Measurements from ENCODE around the gene CACNA1I. TPM values are rescaled to one million over a fixed set of nuclear protein-coding genes. Genes with fewer than 3 reads are reported as not detected.

Gene CACNA1I
- total RNA-seq, 1 donor from 2014 or later = 0.40 TPM

DNA sequence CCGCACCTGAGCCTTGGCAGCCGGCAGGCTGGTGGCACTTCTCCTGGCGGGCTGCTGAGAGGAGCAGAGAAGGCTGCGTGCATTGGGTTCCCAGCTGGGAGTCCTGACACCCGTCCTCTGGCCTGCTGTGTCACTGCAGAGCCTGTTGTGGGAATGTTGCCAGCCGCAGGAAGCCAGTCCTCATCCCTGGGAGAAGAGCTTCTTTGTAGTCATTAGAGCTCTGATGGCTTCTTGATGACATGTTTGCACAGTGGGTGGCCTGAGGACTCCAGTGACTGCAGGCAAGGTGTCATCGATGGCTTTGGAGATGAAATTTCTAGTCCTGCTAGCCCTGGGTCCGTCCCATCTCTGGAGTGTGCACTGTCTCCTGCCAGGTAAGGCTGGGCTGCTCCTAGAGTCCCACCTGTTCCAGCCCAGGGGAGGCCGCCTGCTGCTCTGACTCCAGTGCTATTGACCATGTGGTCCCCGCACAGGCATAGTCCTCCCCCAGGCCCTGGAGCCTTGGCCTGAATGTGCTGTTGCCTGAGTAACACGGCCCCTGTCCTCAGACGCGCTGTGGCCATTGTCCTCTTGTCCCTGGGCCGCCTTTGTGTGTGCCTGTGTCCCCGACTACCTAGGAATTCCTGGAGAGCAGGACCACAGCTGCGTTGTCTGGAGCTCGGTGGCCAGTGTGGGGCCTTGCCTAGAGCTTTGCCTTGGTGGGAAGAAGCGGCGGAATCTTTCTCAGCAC is 129.2 kb downstream of the CACNA1I start:
- no peak for DNase-seq (ENCODE audit: low spot score)
- ATAC-seq = peak; percentile 11
- intact Hi-C loops (cut with DNase I) = no loop called here

GRCh38 chr22:39700565-39700964 is 130.0 kb downstream of the CACNA1I start:
- DNase-seq (ENCODE audit: low spot score) (no peak), ATAC-seq (no peak)
- intact Hi-C loops (cut with DNase I) = no loop called here

GRCh38 chr22:39703091-39703490 is 132.5 kb downstream of the CACNA1I start:
- DNase-seq (ENCODE audit: low spot score) = no peak
- no peak for ATAC-seq
- intact Hi-C loops (cut with DNase I) = no loop called here

GRCh38 chr22:39703928-39704639 is 133.5 kb downstream of the CACNA1I start:
- no peak for DNase-seq (ENCODE audit: low spot score)
- intact Hi-C loops (cut with DNase I) = no loop called here
- peak; percentile 64 for ATAC-seq

- ATAC-seq (no peak), DNase-seq (ENCODE audit: low spot score) (no peak)
- intact Hi-C loops (cut with DNase I) = no loop called here
Observed at GRCh38 chr22:39705386-39705785, 134.8 kb downstream of the CACNA1I start.

DNA sequence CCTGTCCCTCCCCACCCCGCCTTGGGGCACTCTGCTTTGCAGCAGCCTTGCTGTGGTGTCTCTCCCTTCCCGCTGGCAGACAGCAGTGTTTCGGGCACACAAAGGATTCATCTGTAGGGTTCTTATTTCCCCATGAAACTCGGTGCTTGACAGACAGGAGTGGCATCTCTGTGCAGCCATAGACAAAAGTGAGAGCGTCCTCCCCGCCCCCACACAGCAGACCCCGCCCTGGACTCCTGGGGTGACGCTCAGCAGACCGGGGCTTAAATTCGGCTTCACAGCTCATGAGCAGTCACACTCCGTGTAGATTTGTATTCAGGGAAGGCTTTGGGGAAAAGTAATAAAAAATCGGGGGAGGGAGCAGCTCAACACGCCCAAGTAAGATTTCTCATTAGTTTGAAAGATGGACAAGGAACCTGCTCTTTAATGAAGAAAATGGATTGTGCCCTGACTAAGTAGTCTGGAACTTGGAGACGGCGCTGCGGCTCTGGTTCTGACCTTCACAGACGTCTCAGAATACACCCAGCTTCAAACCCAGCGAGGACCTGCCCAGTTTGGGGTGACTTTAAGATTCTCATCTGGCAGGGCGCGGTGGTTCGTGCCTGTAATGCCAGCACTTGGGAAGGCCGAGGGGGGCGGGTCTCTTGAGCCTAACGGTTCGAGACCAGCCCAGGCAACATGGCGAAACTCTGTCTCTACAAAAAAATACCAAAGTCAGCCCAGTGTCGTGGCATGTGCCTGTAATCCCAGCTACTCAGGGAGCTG is 136.0 kb downstream of the CACNA1I start:
- intact Hi-C loops (cut with DNase I) = no loop called here
- ATAC-seq (no peak), DNase-seq (ENCODE audit: low spot score) (no peak)

GRCh38 chr22:39707351-39707750 is 136.8 kb downstream of the CACNA1I start:
- DNase-seq (ENCODE audit: low spot score) (no peak), ATAC-seq (no peak)
- intact Hi-C loops (cut with DNase I) = no loop called here

DNA sequence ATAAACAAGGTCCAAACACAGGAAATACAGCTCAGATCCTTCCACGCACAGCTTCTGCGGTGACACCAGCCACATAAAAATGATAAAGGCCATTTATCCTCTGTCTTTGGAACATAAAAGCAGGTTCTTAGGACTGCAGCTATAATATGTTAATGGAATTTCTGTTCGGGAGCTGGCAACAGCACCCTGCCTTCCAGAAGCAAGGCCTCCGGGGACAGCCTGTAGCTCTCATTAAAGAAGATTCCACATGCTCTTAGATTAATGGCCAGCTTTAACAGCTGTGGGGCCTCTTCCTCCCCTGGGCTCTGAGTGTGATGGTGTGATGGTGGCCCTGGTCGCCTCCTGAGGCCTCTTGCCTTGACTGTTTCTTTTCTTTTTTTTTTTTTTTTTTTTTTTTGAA is 137.3 kb downstream of the CACNA1I start:
- no peak for ATAC-seq
- intact Hi-C loops (cut with DNase I) = no loop called here
- no peak for DNase-seq (ENCODE audit: low spot score)

DNA sequence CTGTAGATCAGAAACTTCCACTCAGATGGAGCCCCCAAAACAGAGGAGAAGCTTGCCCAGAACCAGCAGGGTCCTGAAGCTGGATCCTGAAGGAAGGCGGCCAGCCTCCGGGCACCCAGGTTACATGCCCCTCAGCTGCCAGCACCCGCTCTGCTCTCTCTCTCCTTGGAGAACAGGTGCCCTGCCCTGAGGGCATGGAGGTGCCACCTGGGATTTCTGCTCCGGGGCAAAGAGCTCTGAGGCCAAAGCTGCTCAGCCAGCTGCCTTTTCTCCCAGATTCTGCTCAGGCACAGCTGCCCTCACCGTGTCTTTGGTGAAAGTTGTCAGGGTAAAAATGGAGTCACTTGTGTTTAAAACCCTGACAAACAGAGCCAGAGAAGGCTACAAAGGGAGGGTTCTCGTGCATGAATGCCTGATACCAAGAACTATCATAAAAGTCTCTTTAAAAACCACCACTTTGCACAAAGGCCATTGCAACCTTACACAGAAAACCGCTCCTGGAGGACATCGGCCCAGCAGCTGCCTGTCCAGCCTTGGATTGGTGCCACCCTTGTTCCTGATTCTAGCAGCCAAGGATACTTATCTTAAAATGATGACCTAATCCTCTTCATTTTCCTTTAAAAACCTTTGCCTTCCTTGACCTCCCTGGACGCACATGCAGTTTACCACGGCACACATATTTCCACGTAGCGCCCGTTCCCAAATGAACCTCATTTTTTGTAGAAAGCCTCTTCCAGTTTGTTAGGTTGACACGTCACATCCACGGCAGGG is 140.0 kb downstream of the CACNA1I start:
- intact Hi-C loops (cut with DNase I) = no loop called here
- DNase-seq (ENCODE audit: low spot score) = no peak
- ATAC-seq = peak; percentile 51

GRCh38 chr22:39712081-39712480 is 141.5 kb downstream of the CACNA1I start:
- DNase-seq (ENCODE audit: low spot score) (no peak), ATAC-seq (no peak)
- intact Hi-C loops (cut with DNase I) = no loop called here

GRCh38 chr22:39712751-39713525 is 142.4 kb downstream of the CACNA1I start:
- DNase-seq (ENCODE audit: low spot score) = no peak
- intact Hi-C loops (cut with DNase I) = no loop called here
- no peak for ATAC-seq

DNA sequence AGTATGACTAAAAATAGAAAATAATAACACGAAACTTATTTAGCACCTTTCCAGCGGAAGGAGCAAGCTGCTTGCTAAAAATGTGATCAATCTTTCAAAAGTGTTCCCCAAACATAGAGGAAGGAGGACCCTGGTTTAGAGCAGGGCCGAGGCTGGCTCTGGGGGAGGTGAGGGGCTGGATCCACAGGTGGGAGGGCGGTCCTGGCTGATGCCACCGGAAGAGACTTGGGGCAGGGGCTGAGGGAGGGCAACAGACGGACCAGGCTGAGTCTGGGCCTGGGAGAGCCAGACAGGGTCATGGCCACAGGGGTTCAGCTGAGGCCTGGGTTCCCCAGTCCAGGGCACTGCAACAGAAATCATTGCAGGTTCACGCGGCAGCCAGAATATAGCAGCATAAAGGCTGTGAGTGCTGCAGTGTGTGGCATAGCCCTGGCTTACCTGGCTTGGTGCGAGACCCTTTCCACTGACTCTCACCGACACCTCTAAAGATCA is 143.3 kb downstream of the CACNA1I start:
- ATAC-seq = peak; percentile 21
- DNase-seq (ENCODE audit: low spot score) = no peak
- intact Hi-C loops (cut with DNase I) = no loop called here

DNA sequence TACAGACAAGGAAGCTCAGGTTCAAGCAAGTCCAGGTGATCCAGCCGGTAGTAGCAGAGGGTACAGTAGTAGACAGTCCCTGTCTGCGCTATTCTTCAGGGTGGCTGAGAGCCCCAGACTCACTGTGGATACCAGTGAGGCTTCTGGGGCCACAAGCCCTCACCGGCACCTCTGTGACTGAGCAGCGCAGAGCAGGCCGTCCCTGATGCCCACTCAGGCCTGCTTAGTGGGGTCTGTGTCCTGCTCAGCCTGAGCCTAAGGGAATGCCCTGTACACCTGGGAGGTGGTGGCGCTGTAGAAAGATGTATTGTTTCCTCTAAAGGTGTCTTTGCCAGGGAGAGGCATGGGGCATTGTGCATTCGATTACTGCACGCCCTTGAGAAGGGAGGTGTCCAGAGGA is 143.8 kb downstream of the CACNA1I start:
- intact Hi-C loops (cut with DNase I) = no loop called here
- ATAC-seq (no peak), DNase-seq (ENCODE audit: low spot score) (no peak)

GRCh38 chr22:39715778-39716495 is 145.4 kb downstream of the CACNA1I start:
- no peak for ATAC-seq
- intact Hi-C loops (cut with DNase I) = no loop called here

DNA sequence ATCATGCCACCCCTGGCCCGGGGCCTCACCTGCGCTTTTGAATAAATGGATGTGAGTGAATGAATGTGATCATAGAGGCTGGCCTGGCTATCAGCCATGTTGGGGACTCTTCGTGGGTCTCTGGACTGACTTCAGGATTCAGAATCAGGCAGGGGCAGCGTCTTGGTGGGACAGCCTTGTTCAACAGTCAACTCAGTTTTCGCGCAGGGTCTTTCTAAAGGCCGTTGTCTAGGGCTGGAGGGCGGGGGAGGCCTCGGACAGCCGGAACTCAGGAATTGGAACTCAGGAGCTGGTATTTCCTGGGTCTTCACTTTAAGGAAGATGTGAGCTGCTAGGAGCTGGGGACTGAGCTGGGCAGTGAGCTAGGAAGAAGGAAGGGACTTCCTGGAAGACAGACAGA is 146.0 kb downstream of the CACNA1I start:
- DNase-seq (ENCODE audit: low spot score) (no peak), ATAC-seq (no peak)
- intact Hi-C loops (cut with DNase I) = no loop called here

More at GRCh38 chr22:39715778-39716495, 145.4 kb downstream of the CACNA1I start:
- DNase-seq (ENCODE audit: low spot score) = peak; percentile 42

DNA sequence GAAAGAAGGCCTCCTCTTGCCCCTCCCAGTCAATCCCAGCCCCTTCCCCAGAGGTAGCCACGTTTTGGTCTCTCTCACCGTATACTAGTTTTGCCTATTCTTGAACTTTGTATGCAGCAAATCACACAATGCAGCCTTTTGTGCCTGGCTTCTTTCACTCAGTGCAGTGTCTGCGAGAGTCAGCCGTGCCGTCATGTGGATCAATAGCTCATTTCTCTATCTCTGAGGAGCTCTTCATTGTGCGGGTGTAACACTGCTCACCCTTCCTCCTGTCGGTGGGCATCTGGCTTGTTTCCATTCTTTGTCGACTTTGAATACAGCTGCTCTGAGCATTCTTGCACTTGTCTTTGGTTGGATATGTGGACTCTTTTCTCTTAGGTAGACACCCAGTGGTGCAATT is 146.5 kb downstream of the CACNA1I start:
- DNase-seq (ENCODE audit: low spot score) = peak; percentile 15
- ATAC-seq = no peak
- intact Hi-C loops (cut with DNase I) = no loop called here

- DNase-seq (ENCODE audit: low spot score) = peak; percentile 25
- intact Hi-C loops (cut with DNase I) = no loop called here
- ATAC-seq = no peak
Observed at GRCh38 chr22:39718206-39718605, 147.7 kb downstream of the CACNA1I start.

Data from sciatic nerve (tissue), 2 donors.